AML-193 (cell line): ENCODE measurements around the gene CYP4F2.
A peak's percentile ranks its signal among the peaks of the same experiment; 100 is the strongest.
"Not testable (repeated sequence)": the region's sequence is repeated elsewhere in the genome, so short reads cannot be mapped to it uniquely, and the experiment has no call there.

Source experiments
- DNase-seq, 2 experiments: peaks; one replicate each; lab custom pipeline; 2025; lab: John Stamatoyannopoulos, UW

CYP4F2 gene

DNA sequence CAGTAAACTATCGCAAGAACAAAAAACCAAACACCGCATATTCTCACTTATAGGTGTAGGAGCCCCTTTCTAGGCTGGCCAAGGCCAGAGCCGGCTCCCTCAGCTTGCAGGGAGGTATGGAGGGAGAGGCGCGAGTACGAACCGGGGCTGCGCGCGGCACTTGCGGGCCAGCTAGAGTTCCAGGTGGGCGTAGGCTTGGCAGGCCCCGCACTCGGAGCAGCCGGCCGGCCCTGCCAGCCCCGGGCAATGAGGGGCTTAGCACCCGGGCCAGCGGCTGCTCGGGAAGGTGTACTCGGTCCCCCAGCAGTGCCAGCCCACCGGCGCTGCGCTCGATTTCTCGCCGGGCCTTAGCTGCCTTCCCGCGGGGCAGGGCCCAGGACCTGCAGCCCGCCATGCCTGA lies 1.7 kb upstream of the CYP4F2 start:
- not testable (repeated sequence) for DNase-seq

DNA sequence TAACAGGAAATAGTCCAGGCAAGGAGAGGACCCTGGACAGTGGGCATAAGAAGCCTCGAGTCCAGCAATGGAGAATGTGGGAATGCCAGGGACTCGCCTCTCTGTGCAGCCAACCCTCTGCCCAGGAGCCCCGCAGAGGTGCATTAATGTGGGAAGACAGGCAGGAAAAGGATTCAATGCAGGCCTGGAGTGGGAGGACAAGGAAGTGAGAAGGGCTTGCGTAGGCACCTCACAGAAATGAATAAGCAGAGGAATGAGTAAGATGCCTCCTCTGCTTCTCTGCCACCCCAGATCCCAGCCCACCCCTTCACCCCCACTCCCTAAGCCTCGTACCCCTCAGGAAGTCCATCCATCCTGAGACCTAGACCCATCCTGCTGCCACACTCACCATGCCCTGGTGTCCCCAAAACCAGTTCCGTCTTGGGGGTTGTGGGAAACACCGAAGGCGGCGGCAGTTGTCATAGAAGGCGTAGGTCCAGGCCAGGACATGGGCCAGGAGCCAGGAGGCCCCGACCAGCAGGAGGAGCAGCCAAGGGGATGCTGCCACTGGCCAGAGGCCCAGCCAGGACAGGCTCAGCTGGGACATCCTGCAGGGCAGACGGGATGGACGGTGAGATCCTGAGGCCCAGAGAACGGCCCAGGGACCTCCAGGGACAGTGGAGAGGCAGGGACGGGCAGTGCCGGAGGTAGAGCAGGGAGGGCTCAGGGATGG lies 692 bp downstream of the CYP4F2 start:
- DNase-seq = no peak

DNA sequence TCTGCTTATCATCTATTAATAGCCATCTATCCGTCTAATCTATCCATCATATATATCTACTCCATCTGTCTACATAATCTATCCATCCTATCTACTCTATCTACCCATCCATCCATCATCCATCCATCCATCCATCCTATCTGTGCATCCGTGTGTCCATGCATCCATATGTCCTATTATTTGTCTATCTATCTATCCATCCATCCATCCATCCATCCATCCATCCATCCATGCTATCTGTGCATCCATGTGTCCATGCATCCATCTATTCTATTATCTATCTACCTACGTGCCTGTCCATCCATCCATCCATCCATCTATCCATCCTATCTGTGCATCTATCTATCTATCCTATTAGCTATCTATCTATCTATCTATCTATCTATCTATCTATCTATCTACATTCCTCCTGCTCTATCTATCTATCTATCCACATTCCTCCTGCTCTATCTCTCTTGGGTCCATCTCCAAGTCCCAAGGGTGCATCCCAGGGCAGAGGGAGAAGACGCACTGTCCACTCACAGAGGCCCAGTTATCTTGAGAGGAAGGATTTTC lies 1.9 kb downstream of the CYP4F2 start:
- DNase-seq = no peak

DNA sequence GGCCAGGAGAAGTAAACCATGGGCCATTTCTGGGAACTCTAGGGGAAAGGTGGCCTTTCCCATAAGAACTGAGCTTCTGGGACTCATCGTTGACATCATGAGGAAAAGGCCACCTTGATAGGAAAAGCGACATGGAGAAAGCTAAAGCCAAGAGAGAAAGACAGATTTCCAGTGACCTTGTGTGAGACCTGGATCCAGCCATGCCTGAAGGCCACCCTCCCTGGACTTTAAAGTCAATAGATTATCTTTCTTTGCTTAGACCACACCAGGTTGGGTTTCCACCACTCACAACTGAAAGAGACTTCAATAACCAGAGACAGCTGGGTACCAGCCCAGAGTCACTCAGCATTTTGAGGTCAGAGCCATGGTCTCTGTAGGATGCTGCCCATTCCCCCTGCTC lies 3.5 kb downstream of the CYP4F2 start:
- no peak for DNase-seq

DNA sequence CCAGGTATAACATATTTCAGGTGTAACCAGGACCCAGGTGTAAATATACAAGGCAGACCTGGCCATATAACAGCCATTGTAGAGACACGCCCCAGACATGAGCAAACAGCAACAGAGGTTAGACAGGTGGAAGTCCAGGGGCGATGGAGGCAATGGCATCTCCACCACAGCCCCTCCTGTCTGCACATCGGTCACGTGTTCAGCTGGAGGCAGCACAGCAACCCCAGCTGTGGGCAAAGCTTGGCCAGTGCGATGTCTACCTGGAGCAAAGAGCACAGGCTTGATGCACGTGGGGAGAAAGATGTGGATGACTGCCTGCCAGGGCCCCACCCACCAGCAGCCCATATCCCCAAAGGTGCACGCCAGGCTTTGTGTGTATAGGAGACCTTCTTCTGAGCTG lies 4.4 kb downstream of the CYP4F2 start:
- DNase-seq = no peak

DNA sequence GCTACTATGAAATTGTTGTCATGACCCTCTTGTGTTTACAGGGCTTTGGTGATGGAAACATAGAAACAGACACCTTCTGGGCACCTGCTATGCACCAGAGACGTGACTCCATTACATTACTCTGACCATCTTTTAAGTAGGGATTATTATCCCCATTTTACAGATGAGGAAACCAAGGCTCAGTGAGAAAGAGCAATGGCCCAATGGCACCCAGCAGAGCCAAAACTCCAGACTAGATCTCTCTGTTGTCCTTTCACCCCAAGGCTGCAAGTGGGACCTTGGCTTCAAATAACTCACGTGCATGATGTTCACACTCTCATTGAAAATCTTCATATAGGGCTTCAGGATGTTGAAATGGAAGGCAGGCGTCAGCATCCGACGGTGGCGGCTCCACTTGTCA lies 5.9 kb downstream of the CYP4F2 start:
- DNase-seq = no peak

DNA sequence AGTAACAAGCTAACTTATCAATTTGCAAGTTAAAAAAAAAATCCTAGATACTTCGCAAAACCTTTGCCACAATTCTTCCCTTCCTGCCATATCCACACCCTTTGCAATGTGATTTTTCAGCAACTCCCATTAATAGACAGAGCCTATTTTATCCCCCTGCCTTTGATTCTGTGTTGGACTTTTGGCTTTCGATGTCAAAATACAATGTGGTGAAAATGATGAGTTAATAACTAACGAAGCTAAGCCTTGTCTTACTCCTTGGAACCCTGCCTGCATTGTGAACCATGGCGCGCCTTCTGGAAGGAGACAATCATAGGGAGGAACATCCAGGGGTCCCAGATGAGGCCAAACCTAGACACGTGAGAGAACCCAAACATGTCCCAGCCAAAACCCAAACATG lies 6.4 kb downstream of the CYP4F2 start:
- DNase-seq = no peak

DNA sequence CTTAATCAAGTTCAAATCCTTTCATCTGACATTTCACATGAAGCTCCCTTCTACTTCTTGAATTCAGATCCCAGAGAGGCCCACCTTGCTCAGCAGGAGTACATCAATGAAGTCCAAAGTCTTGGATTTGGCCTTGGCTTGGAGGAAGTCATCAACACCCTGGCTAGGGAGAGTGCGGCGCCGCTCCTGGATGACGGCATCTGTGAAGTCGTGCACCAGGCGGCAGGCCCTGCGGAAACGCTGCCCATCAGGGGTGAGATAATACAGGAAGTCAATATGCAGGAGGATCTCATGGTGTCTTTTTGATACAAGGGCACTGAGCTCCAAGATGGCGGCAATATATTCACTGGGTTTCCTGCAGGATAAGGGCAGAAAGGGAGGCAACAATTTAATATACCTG lies 8.5 kb downstream of the CYP4F2 start:
- DNase-seq = not testable (repeated sequence)

DNA sequence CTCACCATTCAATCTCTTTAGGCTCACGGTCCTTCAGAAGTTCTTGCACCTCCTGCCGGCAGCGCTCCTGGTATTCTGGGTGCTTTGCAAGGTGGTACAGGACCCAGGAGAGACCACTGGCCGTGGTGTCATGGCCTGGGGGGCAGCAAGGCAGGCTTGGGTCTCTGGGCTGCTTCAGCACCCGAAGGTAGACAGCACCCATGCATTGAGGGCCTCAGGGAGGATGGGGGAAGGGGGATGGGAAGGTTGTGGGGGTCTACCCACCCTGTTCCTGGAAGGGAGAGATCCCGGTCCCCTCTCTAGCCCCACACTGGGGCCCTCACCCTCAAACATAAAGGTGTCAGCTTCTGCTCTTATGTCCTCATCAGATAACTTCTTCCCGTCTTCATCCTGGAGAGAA lies 12.0 kb downstream of the CYP4F2 start:
- DNase-seq = no peak

DNA sequence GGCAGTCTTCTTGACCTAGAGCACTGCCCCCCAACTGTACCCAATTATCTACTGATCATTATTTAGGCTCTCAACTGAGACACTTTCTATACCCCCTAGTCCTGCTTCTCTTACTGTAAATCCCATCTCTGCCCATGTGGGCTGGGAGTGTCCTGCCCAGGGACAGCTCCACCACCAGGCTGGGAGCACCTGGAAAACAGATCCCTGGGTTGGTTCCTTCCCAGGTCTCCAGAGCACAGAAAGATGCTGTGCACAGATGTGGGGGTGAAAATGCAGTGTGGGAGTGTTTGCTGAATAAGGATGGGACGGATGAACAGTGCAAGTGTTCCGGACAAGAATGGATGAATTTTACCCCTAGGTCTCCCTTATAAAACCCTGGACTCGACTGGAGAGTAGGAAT lies 12.7 kb downstream of the CYP4F2 start:
- no peak for DNase-seq

DNA sequence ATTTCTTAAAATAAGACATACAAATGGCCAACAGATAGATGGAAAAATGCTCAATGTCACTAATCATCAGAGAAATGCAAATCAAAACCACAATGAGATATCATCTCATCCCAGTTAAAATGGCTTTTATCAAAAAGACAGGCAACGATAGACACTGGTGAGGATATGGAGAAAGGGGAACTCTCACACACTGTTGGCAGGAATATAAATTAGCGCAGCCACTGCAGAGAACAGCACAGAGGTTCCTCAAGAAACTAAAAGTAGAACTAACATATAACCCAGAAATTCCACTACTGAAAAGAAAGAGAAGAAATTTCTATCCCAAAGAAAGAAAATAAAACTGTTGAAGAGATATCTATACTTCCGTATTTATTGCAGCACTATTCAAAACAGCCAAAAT lies 14.5 kb downstream of the CYP4F2 start:
- DNase-seq = peak in 1 of 2 experiments; percentile 1

DNA sequence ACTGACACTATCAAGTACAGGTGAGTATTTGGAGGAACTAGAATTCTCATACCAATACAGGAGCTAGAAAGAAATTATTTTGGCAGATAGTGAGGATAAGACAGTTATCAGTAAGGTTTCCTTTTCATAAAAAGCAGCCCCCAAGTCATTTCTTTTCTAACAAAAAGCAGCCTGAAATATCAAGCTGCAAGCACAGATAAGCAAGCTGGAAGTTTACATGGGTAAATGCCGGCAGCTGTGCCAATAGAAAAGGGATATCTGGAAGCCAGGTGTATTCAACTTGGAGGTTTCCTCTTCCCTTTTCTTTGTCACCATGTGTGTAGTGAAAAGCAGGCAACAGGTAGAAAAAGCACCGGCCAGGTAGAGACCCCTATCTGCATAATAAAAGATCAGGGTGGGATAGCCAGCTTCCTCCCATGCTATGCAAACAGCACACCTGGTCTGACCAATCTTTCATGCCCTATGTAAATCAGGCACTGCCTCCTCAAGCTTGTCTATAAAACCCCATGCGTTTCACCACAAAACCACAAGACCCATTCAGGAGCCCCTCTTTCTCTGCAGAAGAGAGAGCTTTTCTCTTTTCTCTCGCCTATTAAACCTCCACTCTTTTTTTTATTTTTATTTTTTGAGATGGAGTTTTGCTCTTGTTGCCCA lies 22.9 kb downstream of the CYP4F2 start:
- no peak for DNase-seq

DNA sequence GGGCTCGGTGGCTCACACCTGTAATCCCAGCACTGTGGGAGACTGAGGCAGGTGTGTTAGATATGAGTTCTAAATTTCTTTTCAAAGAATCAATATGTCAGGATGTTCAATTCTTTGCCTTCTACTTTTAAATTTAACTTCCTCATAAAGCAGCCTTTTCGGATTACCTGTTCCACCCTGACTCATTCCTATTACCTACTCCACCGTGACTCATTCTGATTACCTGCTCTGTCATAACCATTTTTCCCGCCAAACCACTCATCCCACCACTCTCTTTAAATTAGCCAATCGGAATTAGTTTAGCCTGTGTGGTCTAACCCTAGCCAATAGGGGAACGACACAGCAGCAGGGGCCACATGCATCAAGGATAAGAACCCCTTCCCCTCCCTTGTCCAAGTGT lies 24.1 kb downstream of the CYP4F2 start:
- not testable (repeated sequence) for DNase-seq

DNA sequence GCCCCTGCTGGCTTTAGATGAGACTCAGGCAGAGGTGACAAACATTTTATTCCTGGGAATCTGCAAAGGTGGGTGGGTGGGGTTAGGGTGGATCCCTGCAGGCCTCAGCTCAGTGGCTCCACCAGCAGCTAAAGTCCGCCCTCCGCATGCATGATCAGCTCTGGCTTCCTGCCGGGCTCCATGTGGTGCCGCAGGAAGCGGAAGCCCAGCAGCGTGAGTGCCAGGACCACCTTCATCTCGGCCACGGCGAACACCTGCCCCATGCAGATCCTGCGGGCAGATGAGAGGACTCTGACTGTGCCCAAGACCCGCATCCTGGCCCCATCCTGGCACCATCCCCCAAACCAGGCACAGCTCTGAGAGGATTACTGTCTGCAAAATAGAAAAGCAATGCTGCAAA lies 26.3 kb downstream of the CYP4F2 start:
- DNase-seq = no peak

DNA sequence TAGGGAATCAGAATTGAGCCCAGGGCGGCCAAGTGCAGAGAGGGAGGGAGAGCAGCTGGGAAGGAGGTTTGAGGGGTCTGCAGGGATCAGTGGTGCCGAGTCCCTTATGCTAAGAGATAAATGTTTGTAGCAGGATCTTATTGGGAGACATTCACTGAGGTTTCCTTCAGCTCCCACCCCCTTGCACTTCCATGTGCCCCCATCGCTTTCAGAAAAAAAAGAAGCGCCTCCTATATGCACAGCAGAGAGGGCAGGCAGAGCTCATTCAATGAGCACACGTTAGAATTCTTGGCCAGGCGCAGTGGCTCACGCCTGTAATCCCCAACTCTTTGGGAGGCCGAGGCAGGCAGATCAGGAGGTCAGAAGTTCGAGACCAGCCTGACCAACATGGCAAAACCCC lies 28.0 kb downstream of the CYP4F2 start:
- DNase-seq = no peak

DNA sequence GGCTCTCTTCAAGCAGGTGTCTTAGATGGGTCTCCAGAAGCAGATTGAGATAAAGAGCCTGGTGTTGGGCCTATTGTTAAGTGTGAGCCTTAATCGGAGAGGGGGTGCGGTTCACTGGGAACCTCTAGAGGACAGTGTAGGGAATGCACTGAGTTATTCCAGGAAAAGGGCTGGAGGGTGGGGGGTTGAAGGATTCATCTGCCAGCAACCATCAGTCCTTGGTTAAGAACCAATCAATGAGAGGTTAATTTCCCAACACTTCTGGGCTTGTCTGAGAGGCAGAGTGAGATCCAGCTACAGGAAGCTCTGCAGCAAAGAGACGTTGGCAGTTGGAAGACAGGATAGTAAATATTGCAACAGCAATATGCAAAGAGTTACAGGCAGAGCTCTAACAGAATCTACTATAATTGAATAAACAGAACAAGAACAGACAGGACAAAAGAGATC lies 28.7 kb downstream of the CYP4F2 start:
- DNase-seq = peak; percentile 99

DNA sequence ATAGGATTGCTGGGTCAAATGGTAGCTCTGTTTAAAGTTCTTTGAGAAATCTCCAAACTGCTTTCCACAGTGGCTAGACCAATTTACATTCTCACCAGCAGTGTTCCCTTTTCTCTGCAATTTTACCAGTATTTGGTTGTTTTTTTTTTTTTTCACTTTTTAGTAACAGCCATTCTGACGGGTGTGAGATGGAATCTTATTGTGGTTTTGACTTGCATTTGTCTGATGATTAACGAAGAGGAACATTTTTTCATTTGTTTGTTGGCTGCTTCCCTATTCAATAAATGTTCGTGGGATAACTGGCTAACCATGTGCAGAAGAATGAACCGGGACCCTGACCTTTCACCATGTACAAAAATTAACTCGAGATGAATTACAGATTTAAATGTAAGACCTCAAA lies 31.2 kb downstream of the CYP4F2 start:
- peak; percentile 22 to 36 for DNase-seq

DNA sequence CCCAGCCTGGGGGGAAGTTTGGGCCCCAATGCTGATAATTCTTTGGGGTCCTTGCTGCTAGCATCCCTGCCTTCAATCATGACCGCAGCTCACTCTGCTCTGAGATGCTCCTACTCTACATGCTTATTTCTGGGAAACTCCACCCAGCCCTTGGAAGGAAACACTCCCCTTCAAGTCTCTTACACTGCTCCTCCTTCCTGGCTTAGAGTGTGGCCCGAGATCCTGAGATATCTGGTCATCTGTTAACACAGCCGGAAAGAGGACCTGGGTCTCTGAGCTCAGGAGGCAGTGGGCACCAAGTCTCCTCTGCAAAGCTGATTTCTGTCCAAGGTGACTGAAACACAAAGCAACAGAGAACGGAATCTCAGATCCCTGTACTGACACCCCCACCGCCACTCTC lies 33.0 kb downstream of the CYP4F2 start:
- DNase-seq = no peak

DNA sequence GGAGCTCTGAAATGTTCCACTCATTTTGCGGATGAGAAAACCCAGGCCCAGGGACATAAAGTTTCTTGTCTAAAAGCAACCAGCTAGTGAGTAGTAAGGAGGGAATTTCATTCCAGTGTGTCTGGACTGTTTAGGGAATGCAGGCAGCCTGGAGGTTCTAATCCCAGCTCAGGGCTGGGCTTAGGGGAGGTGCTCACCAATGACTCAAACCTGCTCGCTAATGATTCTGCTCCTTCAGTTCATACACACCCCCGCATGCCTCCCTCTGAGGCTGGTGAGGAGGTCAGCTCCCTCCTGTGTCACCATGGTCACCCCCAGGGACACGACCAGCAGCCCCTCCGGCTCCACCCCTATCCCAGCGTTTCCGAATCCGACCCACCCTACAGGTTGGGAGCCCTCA lies 34.6 kb downstream of the CYP4F2 start:
- peak in 1 of 2 experiments; percentile 6 for DNase-seq

DNA sequence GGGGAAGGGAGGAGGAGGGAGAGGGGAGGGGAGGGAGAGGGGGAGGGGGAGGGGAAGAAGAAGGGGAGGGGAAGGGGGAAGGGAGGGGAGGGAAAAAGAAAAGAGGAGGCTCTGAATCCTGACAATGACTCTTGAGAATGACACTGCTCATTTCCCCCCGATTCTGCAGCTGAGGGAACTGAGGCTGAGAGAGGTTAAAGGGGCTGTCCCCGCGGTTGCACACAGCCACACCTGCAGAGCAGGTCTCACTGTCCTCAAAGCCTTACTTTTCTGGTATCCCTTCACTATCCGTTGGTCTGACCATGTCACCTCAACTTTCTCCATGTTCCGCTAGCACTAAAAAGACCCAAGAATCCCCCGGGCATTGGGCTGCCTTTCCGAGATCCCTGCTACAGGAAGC lies 35.4 kb downstream of the CYP4F2 start:
- DNase-seq = no peak

DNA sequence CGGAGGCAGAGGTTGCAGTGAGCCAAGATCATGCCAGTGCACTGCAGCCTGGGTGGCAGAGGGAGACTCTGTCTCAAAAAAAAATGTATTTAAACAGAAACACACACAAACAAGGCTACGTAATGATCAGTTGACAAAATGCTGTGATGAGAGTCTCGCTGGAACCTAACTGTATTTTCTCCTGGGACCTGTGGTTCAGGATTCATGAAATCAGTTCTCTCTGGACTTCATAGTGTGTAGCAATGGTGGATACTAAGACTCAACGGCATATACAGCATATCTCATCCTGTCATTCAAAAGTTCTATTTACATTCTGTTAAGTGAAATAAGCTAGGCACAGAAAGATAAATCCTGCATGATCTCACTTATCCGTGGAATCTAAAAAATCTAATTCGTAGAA lies 37.4 kb downstream of the CYP4F2 start:
- DNase-seq = no peak

DNA sequence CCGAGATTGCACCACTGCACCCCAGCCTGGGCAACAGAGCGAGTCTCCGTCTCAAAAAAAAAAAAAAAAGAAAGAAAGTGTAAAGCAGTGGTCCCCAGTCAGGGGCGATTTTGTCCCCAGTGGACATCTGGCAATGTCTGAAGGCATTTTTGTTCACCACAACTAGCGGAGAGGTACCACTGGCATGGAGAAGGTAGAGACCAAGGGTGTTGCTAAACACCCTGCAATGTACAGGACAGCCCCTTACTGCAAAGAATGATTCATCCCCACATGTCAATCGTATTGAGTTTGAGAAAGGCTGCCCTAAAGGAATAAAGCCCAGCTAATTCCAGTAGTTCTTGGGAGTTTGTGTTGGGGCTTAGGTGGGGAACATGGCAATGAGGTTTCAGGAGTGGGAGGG lies 38.7 kb downstream of the CYP4F2 start:
- DNase-seq = no peak

DNA sequence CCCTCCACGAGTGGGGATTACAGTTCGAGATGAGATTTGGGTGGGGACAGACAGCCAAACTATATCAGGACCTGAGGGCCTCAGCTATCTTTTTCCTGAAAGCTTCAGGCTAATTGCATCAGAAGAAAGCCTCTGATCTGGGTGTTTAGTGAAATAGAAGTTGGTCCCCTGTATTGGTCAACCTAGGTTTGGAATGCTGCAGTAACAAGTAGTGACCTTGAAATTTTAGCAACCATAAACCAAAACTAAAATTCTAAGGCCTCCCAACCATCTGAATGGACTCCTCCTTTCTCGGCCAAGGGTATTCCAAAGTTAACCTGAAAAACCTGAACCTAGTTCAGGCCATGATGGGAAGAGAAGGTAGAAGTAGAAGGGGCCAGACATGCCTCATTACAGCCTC lies 47.5 kb downstream of the CYP4F2 start:
- no peak for DNase-seq

DNA sequence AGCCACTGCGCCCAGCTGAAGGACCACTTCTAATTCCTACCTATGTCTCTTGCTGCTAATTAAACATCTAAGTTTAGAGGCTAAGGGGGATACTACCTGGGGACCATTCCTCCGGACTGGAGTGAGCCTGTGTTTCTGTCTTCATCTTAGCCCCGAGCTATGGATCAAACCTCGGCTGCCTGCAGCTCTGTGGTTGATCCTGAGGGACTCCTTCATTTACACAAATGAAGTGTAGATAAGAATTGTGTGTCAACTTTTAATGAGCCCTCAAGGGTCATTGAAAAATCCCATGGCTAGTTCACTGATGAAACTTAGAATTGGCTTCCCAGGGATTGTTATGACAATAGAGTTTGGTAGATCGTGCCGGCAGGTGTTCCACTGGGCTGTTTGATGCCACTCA lies 51.0 kb downstream of the CYP4F2 start:
- no peak for DNase-seq
